Measurements from ENCODE around the gene OR4C6. TPM values are rescaled to one million over a fixed set of nuclear protein-coding genes. Genes with fewer than 3 reads are reported as not detected.

The OR4C6 gene
- total RNA-seq: not detected
- long read RNA-seq, donor 1: 0 reads
- long read RNA-seq, donor 2: 0 reads

- no peaks in the 10 kb centered on the region for H3K4me1 ChIP-seq (ENCODE audit: low read depth)
- H3K9me3 ChIP-seq: peaks cover 37% of the 10 kb centered on the region
- intact Hi-C loops (cut with DNase I, micrococcal nuclease): no loop called here
- ATAC-seq: no peak
- no peaks in the 10 kb centered on the region for H3K36me3 ChIP-seq (ENCODE audit: low read depth)
- TF ChIP-seq CTCF (IDR thresholded peaks at IDR 0.05): no peak
- H3K4me3 ChIP-seq: no peak within 1 kb of the TSS
- DNase-seq: no peak
These were observed at the start of gene OR4C6 for GRCh38 chr11:55661901-55662300. OR4C6 (plus strand) TSS chr11:55662201; CDS start chr11:55665167, 2,966 bp downstream.

- intact Hi-C loops (cut with DNase I, micrococcal nuclease): no loop called here
- no peak for DNase-seq
- no peaks in the 10 kb centered on the region for H3K4me1 ChIP-seq (ENCODE audit: low read depth)
- H3K9me3 ChIP-seq: peaks cover 57% of the 10 kb centered on the region
- ATAC-seq: no peak
- no peak overlapping the region for H3K4me3 ChIP-seq
- TF ChIP-seq CTCF (IDR thresholded peaks at IDR 0.05): no peak
- no peaks in the 10 kb centered on the region for H3K36me3 ChIP-seq (ENCODE audit: low read depth)
These were observed 37.5 kb upstream of the OR4C6 start for GRCh38 chr11:55624531-55624930.

GRCh38 chr11:55634813-55635212, 27.2 kb upstream of the OR4C6 start, which contains the start of gene OR4P4:
OR4P4 (plus strand) TSS chr11:55635113.
- DNase-seq: no peak
- ATAC-seq: no peak
- Histone ChIP-seq H3K4me3 (no peak within 1 kb of the TSS), H3K36me3 (ENCODE audit: low read depth) (no peaks in the 10 kb centered on the region), H3K4me1 (ENCODE audit: low read depth) (no peaks in the 10 kb centered on the region), H3K9me3 (peaks cover 48% of the 10 kb centered on the region)
- no peak for TF ChIP-seq CTCF (IDR thresholded peaks at IDR 0.05)
- intact Hi-C loops (cut with DNase I, micrococcal nuclease): no loop called here

- Histone ChIP-seq H3K4me1 (ENCODE audit: low read depth) (no peaks in the 10 kb centered on the region), H3K36me3 (ENCODE audit: low read depth) (no peaks in the 10 kb centered on the region), H3K9me3 (peaks cover 51% of the 10 kb centered on the region), H3K4me3 (no peak within 1 kb of the TSS)
- intact Hi-C loops (cut with DNase I, micrococcal nuclease): no loop called here
- no peak for TF ChIP-seq CTCF (IDR thresholded peaks at IDR 0.05)
- ATAC-seq (no peak), DNase-seq (no peak)
These were observed 14.0 kb upstream of the OR4C6 start, which contains the start of gene OR4S2 for GRCh38 chr11:55648027-55648426. OR4S2 (plus strand) TSS chr11:55648327; CDS start chr11:55650904, 2,577 bp downstream.

GRCh38 chr11:55652560-55652959, 9.4 kb upstream of the OR4C6 start:
- DNase-seq (no peak), ATAC-seq (no peak)
- Histone ChIP-seq H3K36me3 (ENCODE audit: low read depth) (no peaks in the 10 kb centered on the region), H3K9me3 (peaks cover 45% of the 10 kb centered on the region), H3K4me1 (ENCODE audit: low read depth) (no peaks in the 10 kb centered on the region), H3K4me3 (no peak overlapping the region)
- intact Hi-C loops (cut with DNase I, micrococcal nuclease): no loop called here
- no peak for TF ChIP-seq CTCF (IDR thresholded peaks at IDR 0.05)

GRCh38 chr11:55655096-55655495, 6.9 kb upstream of the OR4C6 start:
- ATAC-seq (no peak), DNase-seq (no peak)
- no peak for TF ChIP-seq CTCF (IDR thresholded peaks at IDR 0.05)
- H3K4me3 ChIP-seq: no peak overlapping the region
- H3K9me3 ChIP-seq: peaks cover 29% of the 10 kb centered on the region
- intact Hi-C loops (cut with DNase I, micrococcal nuclease): no loop called here
- H3K36me3 ChIP-seq (ENCODE audit: low read depth): no peaks in the 10 kb centered on the region
- H3K4me1 ChIP-seq (ENCODE audit: low read depth): no peaks in the 10 kb centered on the region

All from mucosa of descending colon (tissue), 3 donors.